ENCODE measurements around the gene BAIAP2L1.

The BAIAP2L1 gene

GRCh38 chr7:98355250-98355538 is 45.7 kb downstream of the BAIAP2L1 start:
- no peak for DNase-seq

DNA sequence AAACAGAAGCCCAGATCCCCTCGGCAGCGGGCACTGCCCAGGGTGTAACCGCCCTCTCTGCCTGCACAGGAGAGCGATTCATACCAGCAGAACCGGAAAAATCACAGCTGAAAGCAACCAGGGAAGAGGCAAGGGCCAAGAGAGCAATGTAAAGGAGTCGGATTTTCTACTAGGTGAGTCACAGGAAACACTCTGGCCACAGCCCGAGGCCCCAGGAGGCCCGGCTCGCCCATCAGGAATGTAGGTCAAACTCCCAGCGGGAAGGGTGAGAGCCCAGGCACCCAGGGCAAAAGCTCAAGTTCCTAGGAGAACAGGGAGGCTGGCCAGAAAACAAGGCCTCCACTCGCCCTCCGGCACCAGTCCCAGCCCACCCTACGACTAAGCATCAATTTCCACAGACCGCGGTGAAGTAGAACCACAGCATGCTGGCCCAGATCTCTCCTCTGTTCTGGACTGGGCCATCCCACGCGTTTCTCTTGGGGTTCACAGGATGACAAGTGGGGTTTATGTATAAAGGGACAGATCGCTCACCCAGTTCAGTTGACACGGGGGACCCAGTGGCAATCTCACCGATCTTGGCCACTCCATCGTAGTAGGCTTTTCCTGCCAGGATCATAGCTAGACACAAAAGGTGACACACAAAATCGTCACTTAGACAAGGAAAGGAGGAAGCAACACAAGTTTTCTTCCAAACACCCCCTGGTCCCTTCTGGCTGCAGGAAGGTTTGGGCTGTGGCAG is 46.2 kb downstream of the BAIAP2L1 start:
- DNase-seq, result no peak

DNA sequence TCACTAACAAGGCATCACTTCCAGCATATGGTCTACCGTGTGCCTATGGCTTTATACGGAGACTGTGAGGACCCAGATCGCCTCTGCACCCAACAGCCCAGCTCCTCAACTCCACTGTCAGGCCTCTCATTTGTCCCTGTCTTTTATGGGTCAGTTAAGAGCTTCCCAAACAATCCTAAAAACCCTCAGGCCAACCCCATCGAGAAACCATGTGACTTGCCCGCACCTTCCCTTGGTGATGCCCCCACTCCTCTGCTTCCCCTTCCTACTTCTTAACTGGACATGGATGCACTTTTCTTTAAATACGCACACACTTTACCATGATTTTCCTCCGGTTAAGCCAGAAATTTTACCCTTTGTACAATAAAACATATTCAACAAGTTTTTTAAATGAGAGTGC is 46.8 kb downstream of the BAIAP2L1 start:
- no peak for DNase-seq

- no peak for DNase-seq
These were observed 48.3 kb downstream of the BAIAP2L1 start for GRCh38 chr7:98352621-98353020.

DNA sequence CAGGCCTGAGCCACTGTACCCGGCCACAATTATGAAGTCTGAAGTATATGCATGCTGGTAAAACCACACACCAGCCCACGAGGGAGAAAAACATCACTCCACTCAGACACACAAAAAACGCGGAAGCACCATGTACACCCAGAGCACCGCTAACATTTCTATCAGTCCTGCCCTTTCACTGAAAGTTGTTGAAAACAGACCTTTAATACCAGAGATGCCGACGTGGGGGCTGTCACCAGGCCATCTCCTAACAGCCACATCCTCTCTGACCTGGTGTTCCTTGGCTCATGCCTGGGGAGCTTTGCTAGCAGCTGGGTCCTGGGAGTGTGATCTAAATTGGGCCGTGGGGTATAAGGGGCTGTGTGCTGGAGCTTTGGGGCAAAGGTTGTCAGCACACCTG is 49.8 kb downstream of the BAIAP2L1 start:
- no peak for DNase-seq

- no peak for DNase-seq
These were observed 52.0 kb downstream of the BAIAP2L1 start for GRCh38 chr7:98348726-98349474.

- no peak for DNase-seq
These were observed 54.3 kb downstream of the BAIAP2L1 start for GRCh38 chr7:98346515-98347069.

DNA sequence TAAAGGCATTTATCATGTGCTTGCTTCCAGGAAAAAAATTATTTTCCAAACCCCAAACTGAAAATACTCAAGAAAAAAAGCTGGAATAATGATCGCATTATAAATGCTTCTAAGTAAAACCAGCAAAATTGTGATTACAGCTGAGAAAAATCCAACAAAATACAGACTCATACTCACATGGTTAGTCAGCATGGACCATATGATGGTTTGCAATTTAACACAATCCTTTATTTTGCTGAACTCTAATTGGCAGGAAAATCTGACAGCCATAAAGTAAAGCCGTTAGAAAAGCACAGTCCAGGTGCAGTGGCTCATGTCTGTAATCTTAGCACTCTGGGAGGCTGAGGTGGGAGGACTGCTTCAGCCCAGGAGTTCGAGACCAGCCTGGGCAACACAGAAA is 59.8 kb downstream of the BAIAP2L1 start:
- DNase-seq, result no peak

GRCh38 chr7:98339043-98339442 is 61.8 kb downstream of the BAIAP2L1 start:
- no peak for DNase-seq

GRCh38 chr7:98338441-98338840 is 62.4 kb downstream of the BAIAP2L1 start:
- no peak for DNase-seq

DNA sequence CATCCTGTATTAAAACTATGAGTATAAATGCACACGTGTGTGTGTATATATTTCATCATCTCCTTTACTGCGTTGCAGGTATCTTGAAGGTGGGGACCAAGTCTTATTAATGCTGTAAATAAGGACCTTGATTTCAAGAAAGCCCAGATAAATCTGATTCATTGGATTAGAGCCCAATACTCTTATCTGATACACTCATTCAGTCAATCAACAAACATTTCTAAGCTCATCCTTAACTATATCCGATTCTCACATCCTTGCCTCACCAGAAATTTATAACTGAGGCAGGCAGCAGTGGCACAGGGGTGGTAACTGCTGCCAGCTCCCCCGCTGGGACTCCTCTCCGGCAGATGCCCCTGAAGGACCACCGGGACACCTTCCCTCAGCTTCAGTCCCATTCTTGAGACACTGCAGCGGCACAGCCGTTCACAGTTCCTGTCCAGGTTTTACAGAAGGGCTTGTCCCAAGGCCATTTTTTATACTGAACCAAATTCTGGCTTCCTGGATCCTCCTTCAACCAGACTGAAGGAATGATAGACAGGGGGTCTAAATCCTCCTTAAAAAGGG is 65.4 kb downstream of the BAIAP2L1 start:
- DNase-seq, result no peak

GRCh38 chr7:98334081-98334480 is 66.8 kb downstream of the BAIAP2L1 start:
- no peak for DNase-seq

DNA sequence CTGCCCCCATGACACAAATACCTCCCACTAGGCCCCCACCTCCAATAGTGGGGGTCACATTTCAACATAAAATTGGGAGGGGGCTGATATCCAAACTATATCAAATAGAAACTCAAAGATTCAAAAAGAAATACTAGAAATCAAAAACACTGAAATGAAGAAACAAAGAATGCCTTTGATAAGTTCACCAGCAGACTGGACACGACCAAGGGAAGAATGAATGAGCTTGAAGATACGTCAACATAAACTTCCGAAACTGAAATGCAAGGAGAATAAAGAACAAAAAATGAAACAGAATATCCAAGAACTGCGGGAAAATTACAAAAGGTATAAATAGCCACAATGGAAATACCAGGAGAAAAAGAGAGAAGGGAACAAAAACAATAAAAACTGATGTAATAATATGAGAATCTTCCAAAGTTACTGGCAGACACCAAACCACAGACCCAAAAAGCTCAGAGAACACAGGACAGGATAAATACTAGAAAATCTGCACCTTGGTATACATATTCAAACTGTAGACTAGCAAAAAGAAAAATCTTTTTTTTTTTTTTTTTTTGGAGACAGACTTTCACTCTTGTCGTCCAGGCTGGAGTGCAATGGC is 69.9 kb downstream of the BAIAP2L1 start:
- DNase-seq, result no peak

GRCh38 chr7:98329791-98330373 is 71.0 kb downstream of the BAIAP2L1 start:
- DNase-seq, result no peak

- no peak for DNase-seq
These were observed 71.6 kb downstream of the BAIAP2L1 start for GRCh38 chr7:98329100-98329790.

DNA sequence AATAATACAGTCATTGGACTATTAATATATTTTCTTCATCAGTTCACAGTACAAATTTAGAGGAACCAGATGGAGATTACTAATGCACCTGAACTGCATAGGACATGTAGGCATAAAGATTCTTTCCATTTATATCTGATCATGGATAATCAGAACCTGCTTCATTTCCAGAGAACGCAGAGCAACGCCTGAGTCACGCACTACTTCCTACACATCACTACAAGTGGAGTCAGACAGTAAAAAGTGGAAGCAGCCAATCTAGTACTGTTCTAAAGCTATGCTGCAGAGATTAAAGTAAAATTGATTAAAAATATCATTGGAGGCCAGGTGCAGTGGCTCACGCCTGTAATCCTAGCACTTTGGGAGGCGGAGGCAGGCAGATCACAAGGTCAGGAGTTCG is 76.1 kb downstream of the BAIAP2L1 start:
- DNase-seq, result no peak

- DNase-seq, result no peak
These were observed 77.1 kb downstream of the BAIAP2L1 start for GRCh38 chr7:98323597-98324322.

DNA sequence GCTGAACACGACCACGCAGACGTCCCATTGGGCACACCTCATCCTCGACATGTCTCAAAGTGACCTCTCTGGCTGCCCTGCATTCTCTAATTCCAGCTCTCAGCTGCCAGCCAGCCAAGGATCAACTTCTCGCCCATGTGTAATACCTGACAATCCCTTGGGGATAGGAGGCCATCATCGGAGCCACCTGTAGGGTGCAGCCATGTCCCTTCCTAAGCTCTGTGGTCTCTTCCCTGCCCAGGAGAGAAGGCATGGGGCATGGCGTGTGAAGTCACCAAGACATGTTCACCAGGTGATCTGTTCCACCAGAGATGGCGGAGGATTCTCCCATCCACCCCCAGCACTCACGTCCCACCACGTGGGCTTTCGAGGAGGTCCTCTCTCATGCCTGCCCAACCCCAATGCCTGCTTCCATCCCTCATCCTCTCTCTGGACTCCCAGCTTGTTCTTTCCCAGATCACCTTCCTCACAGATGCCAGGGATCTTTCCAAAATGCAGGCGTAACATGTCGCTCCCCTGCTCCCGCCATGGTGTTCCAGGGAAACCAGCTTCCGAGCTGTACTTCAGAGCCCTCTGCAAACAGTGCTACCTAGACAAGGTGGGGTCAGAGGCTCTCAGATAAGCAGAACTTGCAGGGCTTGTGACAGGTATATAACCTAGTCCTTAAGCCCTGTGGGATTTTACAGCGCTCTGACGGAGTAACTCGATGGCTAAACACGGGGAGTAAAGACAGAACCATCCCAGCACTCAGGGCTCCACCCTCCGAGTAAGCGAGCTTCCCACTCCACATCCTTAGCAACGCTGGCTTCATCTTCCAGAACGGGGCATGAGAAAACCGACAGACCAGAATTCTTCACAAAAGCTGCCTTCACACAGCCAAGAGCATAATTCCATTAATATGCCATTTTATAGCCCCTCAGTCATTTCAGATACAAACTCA is 78.3 kb downstream of the BAIAP2L1 start:
- no peak for DNase-seq

DNA sequence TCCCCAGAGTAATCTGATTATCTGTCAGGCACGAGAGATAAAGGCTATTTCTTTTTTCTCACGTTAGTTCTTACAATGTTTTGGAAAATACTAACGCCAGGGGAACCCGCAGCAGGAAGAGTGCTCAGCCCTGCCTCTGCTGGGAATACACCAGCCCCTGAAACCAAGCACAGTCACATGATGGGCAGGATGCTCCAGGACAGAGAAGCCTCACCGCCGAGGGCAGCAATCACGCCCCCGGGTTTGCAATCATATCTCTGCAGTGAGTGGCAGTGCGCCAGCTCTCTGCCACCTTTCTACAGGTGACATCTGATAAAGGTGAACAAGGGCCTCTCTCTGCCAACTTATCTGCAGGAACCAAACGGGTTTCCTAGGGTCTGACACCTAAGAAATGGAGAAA is 79.6 kb downstream of the BAIAP2L1 start:
- no peak for DNase-seq

DNA sequence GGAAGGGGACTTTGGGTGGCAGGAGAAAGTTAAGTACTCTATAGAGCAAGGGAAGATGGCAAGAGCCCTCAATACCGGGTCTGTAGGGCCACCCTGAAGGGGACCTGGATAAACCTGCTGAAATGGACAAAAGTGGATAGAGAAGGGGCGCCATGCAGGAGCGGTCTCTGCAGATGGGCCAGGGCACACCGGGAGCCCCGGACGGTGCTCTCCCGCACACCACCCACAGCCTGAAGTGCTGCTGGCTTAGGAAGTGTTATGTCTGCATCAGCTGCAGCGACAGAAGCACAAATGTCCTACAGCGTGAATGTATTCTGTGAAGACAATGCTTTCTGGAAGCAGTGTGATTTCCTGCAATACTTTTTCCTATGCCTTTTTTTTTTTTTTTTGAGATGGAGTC is 81.7 kb downstream of the BAIAP2L1 start:
- no peak for DNase-seq

All from activated CD8-positive, alpha-beta memory T cell treated with anti-CD3 and anti-CD28 coated beads, Interleukin-2, amount 50 U/mL, for 48 hours (primary cell).